ENCODE data around the gene ZBTB45.

ZBTB45 gene

DNA sequence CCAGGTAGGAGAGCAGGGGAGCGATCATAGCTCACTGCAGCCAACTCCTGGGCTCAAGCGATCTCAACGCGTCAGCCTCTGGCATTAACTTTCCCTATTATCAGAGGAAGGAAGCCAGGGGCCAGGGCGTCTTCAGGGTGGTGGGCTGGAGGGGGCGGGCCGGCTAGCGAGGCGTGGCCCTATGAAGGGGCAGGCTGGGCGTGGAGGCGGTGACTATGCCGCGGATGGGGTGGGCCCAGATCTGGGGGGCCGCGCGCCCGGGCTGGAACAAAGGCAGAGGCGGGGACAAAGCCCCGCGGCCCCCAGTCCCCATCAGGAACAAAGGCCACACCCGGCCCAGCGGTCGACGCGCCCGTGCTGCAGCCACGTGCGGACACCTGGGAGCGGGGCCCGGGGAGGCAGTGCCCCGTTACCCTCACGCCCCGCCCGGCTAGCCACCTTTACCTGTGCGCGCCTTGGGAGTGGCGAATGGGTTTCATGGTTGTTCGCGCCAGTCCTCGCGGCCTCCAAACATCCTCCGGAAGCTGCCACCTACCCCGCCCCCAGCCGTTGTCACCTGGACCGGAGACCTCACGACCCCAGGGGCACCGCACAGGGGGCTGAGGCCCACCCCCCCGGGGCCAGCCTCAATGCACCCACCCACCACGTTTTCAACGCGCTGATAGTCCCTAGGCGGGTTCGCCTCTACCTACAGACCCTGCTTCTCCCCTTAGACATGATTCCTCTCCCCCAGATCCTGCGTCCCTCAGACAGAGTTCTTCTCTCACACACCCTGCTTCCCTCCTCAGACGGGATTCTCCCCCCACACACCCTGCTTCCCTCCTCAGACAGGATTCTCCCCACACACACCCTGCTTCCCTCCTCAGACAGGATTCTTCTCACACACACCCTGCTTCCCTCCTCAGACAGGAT is 18.9 kb upstream of the ZBTB45 start:
- no peak for DNase-seq

DNA sequence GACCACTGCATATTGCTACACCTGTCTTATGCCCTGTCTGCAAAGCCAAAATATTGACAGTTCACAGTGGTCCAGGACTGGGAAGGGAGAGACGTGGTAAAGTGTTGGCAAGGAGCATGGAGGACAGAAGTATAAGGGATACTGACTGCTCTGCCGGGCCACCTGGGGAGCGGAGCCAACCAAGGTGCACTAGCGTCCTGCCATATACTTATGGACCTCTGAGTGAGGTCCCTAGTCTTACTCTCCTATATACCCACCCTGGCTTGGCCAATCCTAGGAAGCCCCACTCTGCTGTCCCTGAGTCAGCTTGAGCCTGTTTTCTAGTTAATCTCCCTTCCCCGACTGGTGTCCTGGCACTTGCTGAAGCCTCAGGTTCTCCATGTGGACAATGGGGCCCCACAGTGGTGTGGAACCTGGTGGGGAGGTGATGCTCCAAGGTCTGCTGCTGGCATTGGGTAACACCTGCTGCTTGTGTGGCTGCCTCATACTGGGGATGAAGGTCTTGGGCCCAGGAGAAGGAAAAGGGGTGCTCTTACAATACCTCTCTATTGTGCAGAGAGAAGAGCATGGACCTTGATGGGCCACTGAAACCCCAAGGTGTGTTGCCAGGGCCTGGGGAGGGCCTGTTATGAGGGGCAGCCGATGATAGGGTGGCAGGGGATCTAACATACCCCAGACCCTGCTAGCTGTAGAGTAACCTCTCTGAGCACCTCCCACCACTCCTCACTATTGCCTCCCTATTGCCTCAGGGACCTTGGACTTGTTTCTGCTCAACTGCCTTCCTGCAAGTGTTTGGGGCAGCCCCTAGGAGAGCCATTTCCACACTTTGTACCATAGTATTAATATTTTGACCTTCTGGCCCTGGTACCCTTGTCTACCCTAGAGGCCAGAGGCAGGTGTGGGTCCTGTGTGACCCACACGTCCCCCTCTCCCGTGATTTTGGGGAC is 17.5 kb upstream of the ZBTB45 start:
- DNase-seq: no peak

DNA sequence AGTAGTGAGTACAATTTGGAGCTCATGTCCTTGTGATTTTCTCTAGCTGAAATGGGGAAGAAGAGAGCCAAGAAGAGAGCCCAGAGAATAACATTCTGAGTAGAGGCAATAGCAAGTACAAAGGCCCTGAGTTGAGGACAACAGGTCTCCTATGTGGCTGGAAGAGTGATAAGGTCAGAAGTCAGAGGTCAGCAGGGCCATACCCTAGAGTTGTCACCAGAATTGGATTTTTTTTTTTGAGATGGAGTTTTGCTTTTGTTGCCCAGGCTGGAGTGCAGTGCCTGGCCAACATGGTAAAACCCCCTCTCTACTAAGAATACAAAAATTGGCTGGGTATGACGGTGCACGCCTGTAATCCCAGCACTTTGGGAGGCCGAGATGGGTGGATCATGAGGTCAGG is 16.2 kb upstream of the ZBTB45 start:
- no peak for DNase-seq

DNA sequence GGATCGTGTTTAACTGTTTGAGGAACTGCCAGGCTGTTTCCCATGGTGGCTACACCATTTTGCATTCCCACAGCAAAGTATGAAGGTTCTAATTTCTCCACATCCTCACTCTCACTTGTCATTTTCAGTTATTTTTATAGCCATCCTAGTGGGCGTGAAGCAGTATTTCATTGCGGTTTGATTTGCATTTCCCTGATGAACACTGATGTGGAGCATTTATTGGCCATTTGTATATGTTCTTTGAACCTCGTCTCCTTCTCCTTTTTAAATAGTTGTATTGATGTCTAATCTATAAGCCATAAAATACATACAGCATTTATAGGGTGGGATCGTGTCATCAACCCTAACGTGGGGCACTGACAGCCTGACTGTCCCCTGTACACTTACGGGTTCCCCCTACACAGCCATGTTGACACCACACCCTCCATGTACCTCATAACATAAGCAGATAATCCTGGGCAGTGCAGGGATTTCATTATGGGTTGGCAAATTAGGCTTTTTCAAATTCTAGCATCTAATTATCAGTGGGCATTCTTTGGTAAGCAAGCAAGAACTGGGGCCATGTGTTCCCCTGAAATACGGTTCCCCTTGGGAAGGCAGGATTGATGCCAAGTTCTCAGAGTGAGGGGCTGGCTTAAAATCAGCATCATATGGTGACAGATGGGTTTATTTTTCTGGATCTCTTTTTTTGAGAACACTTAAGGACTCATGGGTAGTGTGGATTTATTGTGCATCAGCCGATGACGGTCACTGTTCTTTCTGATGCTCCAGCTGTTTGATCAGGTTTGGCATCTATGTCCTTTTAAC is 11.6 kb upstream of the ZBTB45 start:
- no peak for DNase-seq

DNA sequence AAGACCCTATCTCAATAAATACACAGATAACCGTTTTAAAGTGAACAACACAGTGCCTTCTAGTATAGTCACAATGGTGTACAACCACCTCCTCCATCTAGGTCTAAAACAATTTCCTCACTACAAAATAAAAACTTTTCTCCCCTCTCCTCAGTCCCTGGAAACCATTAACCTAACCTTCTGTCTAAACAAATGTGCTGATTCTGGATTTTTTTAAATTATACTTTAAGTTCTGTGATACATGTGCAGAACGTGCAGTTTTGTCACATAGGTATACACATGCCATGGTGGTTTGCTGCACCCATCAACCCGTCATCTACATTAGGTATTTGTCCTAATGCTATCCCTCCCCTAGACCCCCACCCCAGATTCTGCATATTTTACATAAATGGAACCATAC is 9.8 kb upstream of the ZBTB45 start:
- DNase-seq: no peak

DNA sequence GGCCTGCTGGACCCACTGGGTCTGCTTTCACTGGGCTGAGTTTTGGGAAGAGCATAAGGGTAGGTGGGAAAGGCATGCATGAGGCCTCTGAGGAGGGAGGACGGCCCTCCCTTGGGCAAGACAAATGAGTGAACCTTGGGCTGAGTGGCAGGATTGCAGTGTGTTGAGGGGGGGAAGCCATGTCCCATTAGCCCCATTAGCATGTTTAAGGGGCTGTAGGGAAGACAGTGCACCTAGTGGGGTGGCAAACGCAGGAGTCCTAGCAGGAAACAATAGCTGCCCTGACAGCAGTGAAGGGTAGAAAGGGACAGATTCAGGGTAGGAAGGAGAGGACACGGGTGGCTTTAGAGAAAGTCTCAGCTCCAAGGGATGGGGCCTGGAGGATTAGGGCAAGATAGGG is 3.1 kb upstream of the ZBTB45 start:
- DNase-seq: no peak

DNA sequence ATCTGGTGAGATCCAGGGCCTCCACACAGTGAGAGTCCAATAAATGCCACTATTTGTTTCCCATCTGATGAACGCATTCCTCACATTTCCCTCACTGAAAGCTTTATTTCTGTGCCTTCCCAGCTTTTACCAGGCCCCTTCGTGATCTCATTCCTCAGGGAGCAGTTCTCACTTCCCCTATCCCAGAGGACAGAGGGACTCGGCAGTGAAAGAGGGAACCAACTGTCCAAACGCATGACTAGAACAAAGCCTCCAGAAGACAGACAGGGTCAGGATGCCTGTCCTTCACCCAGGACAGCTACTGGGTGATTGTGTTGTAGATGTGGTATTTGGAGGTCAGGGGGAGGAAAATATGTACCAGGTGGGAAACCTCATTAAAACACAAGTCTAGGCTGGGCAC is 2.0 kb upstream of the ZBTB45 start:
- DNase-seq: peak; percentile 31

DNA sequence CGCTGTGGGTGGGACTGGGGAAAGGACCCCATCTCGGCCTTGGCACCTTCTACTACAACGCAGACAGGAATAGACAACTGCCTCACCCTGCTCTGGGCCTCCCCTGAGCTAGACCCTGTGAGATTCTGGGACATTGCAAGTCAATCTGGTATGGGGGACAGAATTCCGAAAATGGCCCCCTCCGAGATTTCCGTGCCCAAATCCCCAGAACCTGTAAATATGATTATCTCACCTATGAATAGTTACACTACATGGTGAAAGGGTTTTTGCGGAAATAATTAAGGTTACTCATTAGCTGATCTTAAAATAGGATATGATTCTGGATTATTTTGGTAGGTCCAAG is 618 bp upstream of the ZBTB45 start:
- no peak for DNase-seq

DNA sequence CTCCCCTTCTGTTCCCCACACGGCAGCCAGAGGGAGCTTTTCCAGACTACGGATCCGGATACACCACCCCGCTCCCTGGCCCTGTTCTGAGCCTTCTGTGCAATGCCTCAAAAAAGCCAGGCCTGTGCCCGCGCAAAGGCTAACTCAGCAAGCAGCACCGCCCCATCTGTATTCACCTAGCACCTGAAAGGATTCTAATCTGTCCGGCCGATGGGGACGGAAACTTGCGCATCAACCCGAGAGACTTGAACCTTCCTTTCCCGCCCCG is 589 bp downstream of the ZBTB45 start:
- peak; percentile 63 for DNase-seq

DNA sequence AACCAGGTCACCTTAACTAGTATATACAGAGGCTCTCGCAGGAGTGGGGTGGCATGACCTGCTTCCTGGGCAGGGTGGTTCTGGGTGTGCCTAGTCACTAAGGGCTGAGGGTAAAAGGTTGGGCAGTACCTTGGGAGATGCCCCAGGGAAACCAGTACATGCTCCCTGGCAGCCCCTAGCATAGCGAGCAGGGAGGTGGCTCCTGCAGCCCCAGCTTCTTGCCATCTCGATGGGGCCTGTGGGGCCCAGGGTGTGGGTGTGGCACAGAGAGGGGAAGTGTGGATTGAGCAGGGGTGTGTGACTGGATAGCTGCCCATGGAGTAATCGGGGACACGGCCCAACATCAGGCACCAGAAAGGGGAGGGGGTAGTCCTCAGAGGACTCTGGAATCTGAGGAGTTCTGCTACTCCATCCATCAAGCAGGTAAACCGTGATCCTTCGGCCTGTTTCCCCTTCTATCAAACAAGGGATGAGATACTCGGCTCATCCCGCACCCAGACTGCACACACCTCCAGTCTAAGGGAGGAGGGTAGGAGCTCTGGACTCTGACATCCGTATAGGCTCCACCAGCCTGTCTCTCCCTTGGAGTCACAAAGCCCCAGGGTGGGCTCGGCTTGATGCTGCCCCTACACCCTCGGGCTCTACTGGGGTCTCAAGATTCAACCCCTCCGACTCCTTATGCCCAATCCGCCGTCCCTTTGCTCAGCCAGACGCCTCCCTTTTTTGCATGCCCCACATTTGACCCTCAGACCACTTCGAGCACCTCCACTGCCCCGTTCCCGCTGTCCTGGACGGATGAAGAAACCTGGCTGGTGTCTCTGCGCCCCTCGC is 1.1 kb downstream of the ZBTB45 start:
- DNase-seq: peak; percentile 51

DNA sequence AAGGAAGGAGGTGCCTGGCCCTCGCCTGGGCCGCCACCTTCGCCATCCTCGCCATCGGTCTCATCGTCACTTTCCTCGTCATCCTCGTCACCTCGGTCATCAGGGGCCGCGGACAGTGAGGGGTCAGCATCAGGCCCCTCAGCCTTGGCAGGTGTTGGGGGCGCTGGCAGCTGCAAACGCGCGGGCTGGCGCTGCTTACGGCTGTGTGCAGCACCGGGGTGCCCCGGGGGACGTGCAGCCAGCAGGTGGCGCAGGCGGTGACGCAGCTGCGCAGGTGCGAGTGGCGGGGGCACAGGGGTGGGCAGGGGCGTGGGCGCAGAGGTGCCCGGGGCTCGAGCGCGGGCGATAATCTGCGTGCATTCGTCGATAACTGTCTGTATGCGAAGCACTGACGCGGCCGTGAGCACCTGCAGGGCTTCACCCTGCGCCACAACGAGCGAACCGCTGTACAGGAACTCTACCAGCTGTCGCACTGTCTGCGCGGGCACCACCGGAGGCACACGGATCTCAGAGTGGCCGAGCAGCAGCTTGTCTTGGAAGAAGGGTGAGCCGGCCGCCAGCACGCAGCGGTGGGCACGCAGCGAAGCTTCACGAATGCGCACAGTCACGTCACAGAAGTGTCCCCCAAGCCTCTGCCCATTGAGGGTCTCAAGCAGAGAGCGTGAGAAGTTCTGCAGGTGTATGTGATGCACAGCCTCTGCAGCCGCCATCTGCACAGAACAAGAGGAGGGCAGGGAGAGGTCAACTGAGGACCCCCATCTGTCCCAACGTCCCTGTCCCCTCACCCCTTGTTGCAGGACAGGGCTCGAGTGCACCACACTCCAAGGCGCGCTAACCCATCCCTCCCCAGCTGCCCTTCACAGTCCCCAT is 2.4 kb downstream of the ZBTB45 start:
- DNase-seq: no peak

DNA sequence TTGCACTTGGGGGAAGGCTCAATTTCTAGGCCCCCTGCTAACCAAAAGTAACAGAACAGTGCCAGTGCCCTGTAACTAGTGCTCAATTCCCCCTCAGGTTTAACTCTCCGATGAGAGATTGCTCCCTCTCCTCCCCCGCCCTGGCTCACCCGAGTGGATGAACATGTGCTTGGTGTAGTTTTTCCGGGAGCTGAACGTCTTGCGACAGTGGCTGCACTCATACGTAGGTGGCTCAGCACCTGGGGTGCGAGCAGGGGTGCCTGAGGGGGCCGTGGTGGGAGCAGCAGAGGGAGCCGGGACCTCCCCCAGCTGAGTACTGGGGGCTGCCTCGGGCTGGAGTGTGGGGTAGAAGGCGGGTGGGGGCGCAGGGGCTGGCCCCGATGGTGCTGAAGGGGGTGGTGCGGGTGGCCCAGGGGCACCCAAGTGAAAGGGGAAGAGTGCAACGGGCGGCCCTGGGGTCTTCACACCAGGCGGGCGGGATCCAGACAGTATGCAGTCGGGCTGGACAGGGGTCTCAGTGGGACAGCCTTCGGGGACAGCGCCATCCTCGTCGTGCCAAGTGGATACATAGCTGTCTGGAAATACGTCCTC is 3.3 kb downstream of the ZBTB45 start:
- DNase-seq: no peak

DNA sequence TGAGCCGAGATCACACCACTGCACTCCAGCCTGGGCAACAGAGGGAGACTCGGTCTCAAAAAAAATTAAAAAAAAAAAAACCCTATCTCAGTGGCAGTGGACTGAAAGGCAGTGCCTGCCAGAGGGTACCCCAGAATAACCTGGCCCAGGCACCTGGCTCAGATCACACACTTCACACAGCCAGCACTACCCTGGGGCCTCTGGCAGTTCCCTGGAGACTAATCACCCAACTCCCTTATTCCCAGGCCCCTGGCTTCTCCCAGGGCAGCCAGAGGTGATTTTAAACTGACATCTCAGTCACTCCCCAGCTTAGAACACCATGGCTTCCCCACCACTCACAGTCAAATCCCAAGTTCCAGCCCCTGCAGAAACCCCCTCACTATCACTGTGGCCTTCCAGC is 4.4 kb downstream of the ZBTB45 start:
- no peak for DNase-seq

DNA sequence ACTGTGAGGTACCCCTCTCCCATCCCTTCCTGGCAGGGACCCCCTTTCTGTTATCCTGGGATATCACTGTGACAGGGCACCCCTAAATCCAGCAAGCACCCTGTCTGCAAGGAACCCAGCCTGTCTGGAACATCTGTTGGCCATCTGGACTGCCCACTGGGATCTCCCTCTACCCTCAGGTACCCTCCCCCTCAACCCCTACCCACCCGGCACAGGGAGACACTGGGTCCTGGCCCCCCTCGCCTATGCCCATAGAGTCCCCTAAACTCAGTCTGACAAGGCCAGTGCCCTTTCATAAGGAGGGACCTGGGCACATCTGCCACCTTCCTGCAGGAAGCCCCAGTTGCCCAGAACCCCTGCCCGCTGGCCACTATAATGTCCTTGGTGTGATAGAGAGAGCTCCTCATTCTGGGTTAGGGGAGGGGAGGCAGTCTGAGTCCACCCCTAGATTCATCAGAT is 5.0 kb downstream of the ZBTB45 start:
- DNase-seq: no peak

DNA sequence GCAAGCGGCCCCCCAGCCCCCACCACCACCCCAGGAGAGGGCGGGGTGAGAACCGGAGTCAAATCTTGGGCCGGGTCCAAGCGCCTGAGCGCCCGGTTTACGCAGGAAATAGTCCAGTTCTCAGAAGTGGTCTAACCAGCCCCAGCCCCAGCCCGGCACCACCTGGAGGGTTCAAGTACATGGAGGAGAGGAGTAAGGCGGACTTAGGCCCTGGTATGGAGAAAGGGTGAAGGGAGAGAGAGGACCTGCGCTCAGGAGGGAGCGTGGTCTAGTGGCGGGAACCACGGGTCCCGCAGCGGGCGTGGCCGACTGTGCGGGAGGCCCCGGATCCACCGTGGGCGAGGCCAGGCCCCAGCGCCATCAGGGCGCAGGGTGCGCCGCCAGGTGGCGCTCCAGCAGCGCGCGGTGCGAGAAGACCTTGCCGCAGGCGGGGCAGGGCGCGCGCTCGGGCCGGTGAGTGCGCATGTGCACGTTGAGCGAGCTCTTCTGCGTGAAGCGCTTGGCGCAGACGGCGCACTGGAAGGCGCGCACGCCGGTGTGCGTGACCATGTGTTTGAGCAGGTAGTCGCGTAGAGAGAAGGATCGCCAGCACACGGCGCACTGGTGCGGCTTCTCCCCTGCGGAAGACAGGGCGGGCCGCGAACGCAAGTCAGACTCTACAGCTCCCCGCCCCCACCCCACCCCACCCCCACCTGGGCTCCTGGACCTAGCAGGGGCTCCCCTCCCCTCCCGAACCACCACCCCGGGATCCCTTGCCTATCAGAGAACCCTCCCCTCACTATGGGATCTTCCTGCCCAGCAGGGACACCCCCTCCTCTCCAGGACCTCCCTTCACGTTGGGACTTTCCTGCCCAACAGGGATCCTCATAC is 5.7 kb downstream of the ZBTB45 start:
- DNase-seq: peak; percentile 97

DNA sequence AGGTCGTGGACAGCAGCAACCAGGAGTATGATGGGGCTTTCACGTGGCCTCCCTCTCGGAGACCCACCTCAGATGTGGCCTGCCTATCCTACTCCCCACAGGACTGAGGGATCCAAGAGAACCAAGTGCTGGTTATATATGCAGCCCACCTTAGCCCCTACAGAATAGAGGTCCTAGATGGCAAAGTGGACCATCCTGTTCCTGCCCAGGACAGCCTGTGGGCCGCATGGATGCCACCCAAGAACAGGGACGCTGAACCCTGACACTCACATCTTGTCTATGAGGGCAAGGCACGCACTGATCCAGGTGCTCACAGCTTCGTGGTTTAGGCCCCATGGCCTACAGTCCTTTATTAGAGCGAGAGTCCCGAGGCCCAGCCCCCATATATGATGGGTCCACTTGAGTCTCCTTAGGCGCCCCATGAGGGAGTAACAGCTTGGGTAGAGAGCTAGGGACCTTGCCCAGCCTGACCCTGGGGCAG is 6.4 kb downstream of the ZBTB45 start:
- DNase-seq: no peak

DNA sequence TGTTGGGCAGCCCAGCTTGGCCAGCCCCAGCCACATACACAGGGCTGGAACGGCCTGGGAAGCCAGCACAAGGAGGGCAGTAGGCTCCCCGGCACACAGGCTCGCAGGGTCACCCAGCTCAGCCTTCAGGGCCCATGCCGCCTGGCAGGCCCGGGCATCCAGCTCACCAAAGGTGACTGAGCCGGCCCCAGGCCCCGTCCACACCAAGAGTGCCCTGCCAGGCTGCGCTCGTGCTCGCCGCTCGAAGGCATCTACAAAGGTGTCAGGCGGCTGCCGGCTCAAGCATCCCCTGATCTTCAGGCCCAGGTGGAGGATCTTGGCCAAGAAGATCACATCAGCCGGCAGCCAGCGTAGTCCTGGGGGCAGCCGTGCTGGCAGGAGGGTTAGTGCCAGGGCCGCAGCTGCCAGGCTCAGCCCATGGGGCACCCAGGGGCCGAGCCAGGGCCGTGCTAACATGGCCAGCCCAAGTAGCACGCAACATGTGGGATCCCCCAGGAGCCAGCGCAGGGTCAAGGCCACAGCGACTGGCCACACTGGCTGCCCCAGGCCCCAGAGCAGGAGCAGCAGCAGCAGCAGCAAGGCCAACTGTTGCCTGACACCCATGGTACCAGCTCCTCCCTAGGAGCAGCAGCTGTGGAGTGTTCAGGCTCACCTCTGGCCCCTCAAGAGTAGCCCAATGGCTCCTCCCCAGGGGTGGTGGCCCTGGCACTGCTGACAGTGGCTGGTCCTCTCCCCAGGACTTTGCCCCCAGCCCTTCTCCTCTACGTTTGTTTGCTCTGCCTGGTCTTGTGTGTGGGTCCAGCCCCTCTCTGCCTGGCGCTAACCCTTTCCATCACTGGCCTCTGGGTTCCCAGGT is 8.0 kb downstream of the ZBTB45 start, which contains the start of gene SLC27A5:
TSS of gene SLC27A5 (minus strand) at position 640 of the 856 bp plus-strand sequence. CDS start at position 603, 37 bp downstream.
- no peak for DNase-seq

DNA sequence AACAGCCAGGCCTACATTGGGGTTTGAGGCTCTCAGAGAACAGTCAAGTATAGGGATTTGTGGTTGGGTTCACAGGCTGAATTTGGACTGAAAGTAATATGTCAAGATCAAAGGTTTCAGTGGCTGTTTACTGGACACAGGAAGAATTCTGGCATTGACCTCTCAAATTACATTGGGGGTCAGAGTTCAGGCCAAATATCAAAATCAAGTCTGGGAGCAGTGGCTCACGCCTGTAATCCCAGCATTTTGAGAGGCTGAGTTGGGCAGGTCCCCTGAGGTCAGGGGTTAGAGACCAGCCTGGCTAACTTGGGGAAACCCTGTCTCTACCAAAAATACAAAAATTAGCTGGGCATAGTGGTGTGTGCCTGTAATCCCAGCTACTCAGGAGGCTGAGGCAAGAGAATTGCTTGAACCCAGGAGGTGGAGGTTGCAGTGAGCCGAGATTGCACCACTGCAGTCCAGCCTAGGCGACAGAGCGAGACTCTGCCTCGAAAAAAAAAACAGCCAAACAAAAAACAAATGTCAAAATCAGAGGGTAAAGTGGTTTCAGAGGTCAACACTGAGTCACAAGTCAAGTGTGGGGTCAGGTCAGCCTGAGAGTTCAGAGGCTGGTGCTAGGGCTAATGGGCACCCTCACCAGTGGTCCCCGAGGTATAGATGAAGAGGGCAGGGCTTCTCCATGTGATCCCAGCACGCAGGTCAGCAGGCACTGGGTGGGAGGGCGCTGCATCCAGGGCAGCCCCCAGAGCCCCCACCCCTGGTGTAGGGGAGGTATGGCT is 9.3 kb downstream of the ZBTB45 start:
- DNase-seq: no peak
